Activated naive CD8-positive, alpha-beta T cell (primary cell): ENCODE data around the gene DPYD.

Experiments
- H3K27ac Mint-ChIP-seq: one replicate; pipeline ENCODE4 v1.8.0; 2021; ENCODE audit warnings: mixed read lengths
- H3K27me3 Mint-ChIP-seq: one replicate; pipeline ENCODE4 v1.8.0; 2021; ENCODE audit warnings: mixed read lengths
- H3K36me3 Mint-ChIP-seq: one replicate; pipeline ENCODE4 v1.8.0; 2021; ENCODE audit warnings: mixed read lengths
- H3K4me1 Mint-ChIP-seq: one replicate; pipeline ENCODE4 v1.8.0; 2021; ENCODE audit warnings: low read depth, mixed read lengths
- H3K4me3 Mint-ChIP-seq: one replicate; pipeline ENCODE4 v1.8.0; 2021; ENCODE audit warnings: mild to moderate bottlenecking, mixed read lengths
- H3K9me3 Mint-ChIP-seq: one replicate; pipeline ENCODE4 v1.8.0; 2021; ENCODE audit warnings: low read depth, mixed read lengths

The DPYD gene

DNA sequence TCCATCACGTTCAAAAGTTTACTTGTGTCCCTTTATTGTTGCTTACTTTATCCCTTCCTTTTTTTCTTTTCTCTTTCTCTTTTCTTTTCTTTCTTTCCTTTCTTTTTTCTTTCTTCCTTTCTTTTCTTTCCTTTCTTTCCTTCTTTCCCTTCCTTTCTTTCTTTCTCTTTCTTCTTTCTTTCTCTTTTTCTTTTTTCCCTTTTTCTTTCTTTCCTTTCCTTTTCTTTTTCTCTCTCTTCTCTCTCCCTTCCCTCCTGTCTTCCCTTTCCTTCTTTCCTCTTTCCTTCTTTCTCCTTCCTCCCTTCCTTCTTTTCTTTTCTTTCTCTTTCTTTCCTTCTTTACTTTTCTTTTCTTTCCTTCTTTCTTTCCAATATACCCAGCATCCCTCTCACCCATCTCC is 391.2 kb downstream of the DPYD start:
- Mint-ChIP-seq H3K27ac (no peak overlapping the region), H3K27me3 (no peaks in the 10 kb centered on the region), H3K4me1 (no peaks in the 10 kb centered on the region), H3K4me3 (no peak overlapping the region), H3K36me3 (peaks cover 33% of the 10 kb centered on the region), H3K9me3 (peaks cover 5% of the 10 kb centered on the region)

DNA sequence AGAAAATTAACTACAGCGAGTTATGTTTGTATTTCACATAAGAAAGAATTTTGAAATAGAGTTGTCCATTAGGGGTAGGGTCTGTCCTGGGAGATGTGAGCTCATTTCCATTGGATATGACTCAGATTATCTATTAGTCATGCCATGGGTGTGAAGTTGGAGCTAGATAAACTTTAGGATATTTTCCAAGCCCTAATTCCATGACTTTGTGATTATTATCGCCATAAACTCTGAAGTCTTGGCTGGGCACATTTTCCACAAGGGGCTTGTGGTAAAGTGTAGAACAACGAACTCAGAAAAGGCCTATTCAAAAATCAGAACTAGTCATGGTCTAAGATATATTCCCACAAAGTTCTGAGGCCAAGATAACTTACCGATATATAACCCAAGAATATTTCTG is 396.6 kb downstream of the DPYD start:
- H3K27ac Mint-ChIP-seq: no peak overlapping the region
- H3K9me3 Mint-ChIP-seq: peaks cover 12% of the 10 kb centered on the region
- H3K4me1 Mint-ChIP-seq: no peaks in the 10 kb centered on the region
- H3K36me3 Mint-ChIP-seq: peaks cover 54% of the 10 kb centered on the region
- H3K27me3 Mint-ChIP-seq: no peaks in the 10 kb centered on the region
- no peak overlapping the region for H3K4me3 Mint-ChIP-seq

DNA sequence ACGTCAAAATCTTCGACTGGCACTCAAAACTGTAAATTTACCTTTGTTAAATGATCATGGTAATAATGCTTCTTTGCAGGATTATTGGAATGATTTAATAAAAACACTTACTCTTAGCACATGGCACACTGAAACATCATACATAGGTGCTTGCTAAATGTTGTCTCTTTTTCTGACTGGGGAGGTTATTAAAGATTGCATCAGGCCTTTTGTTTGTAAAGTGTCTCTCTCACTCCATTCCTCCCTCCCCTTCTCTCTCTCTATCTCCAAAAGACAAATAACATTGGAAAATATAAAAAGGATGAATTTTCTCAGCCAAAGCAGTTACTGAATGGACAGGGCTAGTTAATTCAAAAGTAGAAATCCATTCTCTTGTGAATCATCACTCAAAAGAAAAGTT is 404.2 kb downstream of the DPYD start:
- Mint-ChIP-seq H3K4me3 (no peak overlapping the region), H3K9me3 (peaks cover 3% of the 10 kb centered on the region), H3K27me3 (no peaks in the 10 kb centered on the region), H3K27ac (no peak overlapping the region), H3K36me3 (peaks cover 37% of the 10 kb centered on the region), H3K4me1 (no peaks in the 10 kb centered on the region)

DNA sequence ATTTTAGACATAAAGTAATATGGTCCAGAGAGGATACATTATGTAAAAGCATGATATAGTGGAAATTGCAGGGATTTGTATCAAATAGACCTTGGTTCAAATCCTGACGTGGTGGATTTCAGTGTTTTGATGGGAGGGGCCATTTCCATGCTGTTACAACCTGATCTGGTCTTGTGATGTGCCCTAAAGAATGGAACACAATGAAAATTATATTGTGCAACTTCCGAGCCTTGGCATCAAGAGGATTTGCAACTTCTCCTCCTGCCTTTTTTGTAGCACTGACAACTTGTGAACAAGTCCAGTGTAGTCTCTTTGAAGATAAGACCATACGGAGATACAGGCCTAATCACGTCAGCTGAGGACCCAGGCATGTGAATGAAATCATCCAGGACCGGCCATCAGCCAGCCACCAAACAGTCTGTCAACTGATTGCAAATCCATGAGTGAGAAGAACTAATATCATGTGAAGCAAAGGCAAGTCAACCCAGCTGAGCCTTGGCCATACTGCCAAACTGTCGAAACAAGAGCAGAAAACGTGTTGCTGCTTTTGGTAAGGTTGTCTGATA is 412.1 kb downstream of the DPYD start:
- no peak overlapping the region for H3K27ac Mint-ChIP-seq
- H3K4me3 Mint-ChIP-seq: no peak overlapping the region
- peaks cover 28% of the 10 kb centered on the region for H3K36me3 Mint-ChIP-seq

DNA sequence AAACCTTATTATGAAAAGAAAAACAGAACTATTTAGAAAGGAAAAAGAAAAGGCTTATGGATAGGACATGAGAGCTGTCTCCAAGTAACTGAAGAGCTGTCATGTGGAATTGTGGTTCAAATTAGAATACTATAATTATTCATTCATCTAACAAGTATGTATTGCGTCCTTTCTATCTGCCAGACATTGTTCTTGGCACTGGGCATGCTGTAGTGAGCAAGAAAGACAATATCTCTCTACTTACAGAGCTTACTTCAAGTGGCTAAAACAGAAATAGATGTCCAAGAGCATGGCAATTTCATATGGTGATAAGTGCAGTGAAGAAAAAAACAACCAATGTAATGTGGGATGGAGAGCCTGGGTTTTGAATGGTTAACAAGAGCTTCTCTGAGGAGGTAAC is 413.0 kb downstream of the DPYD start:
- Mint-ChIP-seq H3K9me3 (no peaks in the 10 kb centered on the region), H3K4me1 (no peaks in the 10 kb centered on the region), H3K4me3 (no peak overlapping the region), H3K36me3 (peaks cover 28% of the 10 kb centered on the region), H3K27ac (no peak overlapping the region), H3K27me3 (no peaks in the 10 kb centered on the region)

More for the DNA sequence above, 412.1 kb downstream of the DPYD start:
- no peaks in the 10 kb centered on the region for H3K4me1 Mint-ChIP-seq
- H3K27me3 Mint-ChIP-seq: no peaks in the 10 kb centered on the region
- H3K9me3 Mint-ChIP-seq: no peaks in the 10 kb centered on the region

DNA sequence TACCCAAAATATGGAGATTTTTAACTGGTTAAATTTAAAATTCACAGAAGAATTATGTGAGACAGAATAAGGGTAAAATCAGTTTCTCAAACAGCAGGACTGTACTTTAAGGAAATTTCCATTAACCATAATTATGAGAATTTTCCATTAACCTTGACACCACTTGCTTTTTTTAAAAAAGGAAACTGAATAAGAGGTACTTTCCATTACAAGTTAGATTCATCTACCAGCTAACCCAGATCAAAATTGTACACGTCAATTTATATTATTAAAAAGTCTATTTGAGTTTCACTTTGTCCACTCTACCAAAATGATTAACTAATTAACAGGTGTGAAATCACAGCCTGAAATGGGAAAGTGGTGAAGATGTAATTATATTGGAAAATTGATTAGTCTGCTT is 414.5 kb downstream of the DPYD start:
- Mint-ChIP-seq H3K4me1 (no peaks in the 10 kb centered on the region), H3K36me3 (peaks cover 25% of the 10 kb centered on the region), H3K27me3 (no peaks in the 10 kb centered on the region), H3K4me3 (no peak overlapping the region), H3K9me3 (no peaks in the 10 kb centered on the region), H3K27ac (no peak overlapping the region)

DNA sequence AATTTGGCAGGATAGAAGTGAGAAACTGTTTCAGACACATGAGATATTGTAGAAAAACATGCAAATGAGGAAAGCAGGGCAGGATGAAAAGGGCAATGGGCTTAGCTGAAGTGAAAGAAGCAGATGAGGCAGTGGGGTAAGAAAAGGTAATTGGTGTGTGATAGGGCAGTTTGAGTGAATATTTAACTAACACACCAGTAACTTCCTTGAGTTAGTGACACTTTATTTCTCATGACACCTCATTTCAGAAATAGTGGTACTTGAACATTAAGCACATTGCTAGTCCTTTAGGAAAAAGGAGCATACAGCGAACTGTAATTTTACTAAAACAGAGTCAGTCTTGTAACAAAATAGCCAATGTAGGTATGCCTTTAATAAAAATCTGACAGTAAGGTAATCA is 415.0 kb downstream of the DPYD start:
- H3K36me3 Mint-ChIP-seq: peaks cover 28% of the 10 kb centered on the region
- H3K9me3 Mint-ChIP-seq: no peaks in the 10 kb centered on the region
- no peak overlapping the region for H3K4me3 Mint-ChIP-seq
- H3K4me1 Mint-ChIP-seq: no peaks in the 10 kb centered on the region
- H3K27me3 Mint-ChIP-seq: no peaks in the 10 kb centered on the region
- no peak overlapping the region for H3K27ac Mint-ChIP-seq

DNA sequence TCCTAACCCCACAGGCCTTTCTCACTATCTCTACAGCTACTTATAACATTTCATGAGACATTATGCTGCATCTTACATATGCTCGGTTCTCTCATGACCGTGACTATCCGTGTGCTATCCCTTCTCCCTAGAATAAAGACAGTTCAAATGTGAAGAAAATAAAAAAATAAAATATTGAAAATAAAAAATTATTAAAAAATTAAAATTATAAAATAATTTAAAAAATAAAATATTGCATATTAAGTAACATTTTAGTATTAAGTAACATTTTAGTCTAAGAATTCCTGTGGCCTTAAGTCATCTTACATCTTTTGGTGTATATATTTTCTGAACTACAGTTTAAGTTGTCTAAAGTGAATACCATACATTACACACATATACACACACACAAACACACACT is 415.5 kb downstream of the DPYD start:
- H3K4me1 Mint-ChIP-seq: no peaks in the 10 kb centered on the region
- no peaks in the 10 kb centered on the region for H3K9me3 Mint-ChIP-seq
- peaks cover 27% of the 10 kb centered on the region for H3K36me3 Mint-ChIP-seq
- no peak overlapping the region for H3K27ac Mint-ChIP-seq
- no peak overlapping the region for H3K4me3 Mint-ChIP-seq
- no peaks in the 10 kb centered on the region for H3K27me3 Mint-ChIP-seq

DNA sequence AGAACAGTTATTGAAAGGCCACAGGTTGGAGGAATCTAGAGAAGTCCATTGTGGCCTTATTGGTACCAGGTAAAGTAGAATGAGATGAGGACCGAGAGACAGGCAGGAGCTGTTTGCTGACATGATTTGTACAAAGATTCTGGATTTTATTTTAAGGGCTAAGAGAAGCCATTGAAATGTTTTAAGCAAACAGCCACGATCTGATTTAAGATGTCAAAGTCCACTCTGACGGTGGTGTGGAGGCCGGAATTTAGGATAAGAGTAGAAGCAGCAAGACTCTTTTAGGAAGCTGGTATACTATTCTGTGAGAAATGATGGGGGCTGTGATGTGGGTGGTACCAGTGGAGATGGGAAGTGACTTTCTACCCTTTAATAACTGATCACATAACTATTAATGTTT is 418.5 kb downstream of the DPYD start:
- no peak overlapping the region for H3K4me3 Mint-ChIP-seq
- H3K36me3 Mint-ChIP-seq: peaks cover 18% of the 10 kb centered on the region
- H3K27ac Mint-ChIP-seq: no peak overlapping the region
- no peaks in the 10 kb centered on the region for H3K4me1 Mint-ChIP-seq
- no peaks in the 10 kb centered on the region for H3K9me3 Mint-ChIP-seq
- H3K27me3 Mint-ChIP-seq: no peaks in the 10 kb centered on the region

DNA sequence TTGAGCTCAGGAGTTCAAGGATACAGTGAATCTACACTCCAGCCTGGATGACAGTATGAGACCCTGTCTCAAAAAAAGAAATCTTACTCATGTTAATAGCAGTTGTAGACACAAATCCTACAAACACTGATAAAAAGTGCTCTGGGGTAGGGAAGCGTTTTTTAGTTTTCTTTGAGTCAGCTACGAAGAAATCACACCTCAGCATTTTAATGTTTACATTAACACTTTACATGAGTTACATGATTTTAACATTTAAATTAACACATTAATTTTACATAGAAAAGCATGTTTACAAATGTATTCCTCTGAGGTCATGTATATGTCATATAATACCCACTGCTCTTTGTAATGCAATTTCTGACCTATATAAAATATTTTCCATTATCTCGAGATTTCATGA is 419.2 kb downstream of the DPYD start:
- Mint-ChIP-seq H3K36me3 (peaks cover 21% of the 10 kb centered on the region), H3K9me3 (no peaks in the 10 kb centered on the region), H3K4me1 (no peaks in the 10 kb centered on the region), H3K4me3 (no peak overlapping the region), H3K27me3 (no peaks in the 10 kb centered on the region), H3K27ac (no peak overlapping the region)

DNA sequence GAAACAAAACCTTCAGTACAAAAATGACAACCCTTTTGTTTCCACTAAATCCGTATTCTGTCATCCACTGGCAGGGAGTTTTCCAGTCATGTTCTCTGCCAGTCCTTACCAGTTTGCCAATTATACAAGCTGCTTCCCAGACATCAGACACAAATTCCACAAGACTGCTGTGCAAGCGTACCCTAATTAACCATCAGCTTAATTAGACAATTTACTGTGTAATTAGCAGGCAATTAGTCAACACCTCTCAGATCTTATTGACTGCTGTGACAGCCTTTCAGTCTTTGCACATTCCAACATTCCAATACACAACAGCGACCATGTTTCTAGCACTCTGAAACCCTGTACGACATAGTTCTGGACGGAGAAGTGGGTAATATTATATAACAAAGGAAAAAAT is 420.1 kb downstream of the DPYD start:
- no peak overlapping the region for H3K4me3 Mint-ChIP-seq
- H3K27me3 Mint-ChIP-seq: no peaks in the 10 kb centered on the region
- peaks cover 21% of the 10 kb centered on the region for H3K36me3 Mint-ChIP-seq
- no peaks in the 10 kb centered on the region for H3K9me3 Mint-ChIP-seq
- no peak overlapping the region for H3K27ac Mint-ChIP-seq
- no peaks in the 10 kb centered on the region for H3K4me1 Mint-ChIP-seq

DNA sequence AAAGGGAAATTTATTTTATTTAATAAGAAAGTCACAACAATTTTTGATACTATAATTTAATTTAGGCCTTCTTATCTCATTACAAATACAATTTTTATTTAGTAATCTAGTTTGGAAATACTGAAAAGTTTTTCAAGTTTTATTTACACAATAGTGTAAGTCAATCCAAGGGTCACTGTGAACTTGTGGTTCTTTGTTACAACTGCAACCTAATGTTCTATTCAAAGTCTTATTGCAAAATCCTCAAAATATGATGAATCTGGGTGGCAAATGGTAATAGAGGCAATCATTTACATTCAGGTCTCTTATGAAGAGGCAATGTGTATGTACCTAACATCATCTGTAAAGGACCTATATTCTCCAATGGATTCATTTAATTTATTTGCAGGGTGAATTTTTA is 421.2 kb downstream of the DPYD start:
- no peak overlapping the region for H3K4me3 Mint-ChIP-seq
- peaks cover 21% of the 10 kb centered on the region for H3K36me3 Mint-ChIP-seq
- H3K27ac Mint-ChIP-seq: no peak overlapping the region
- H3K4me1 Mint-ChIP-seq: no peaks in the 10 kb centered on the region
- H3K9me3 Mint-ChIP-seq: no peaks in the 10 kb centered on the region
- H3K27me3 Mint-ChIP-seq: no peaks in the 10 kb centered on the region

DNA sequence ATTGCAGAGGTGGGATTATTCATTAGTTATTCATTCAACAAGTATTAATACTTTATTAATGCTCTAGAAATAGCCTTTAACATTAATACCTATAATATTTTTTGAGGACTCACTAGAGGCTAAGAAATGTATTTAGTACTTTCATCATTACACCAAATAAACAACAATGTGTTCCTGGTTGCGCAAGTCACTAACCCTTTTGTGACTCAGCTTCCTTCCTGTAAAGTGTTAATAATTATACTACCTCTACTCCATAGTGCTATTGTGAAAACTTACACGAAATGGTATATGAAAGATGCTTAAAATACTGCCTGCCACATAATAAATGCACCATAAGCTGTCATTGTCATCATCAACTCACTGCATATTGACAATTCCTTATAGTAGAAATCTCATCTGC is 431.0 kb downstream of the DPYD start:
- no peak overlapping the region for H3K27ac Mint-ChIP-seq
- peaks cover 7% of the 10 kb centered on the region for H3K36me3 Mint-ChIP-seq
- H3K27me3 Mint-ChIP-seq: no peaks in the 10 kb centered on the region
- no peaks in the 10 kb centered on the region for H3K4me1 Mint-ChIP-seq
- no peak overlapping the region for H3K4me3 Mint-ChIP-seq
- no peaks in the 10 kb centered on the region for H3K9me3 Mint-ChIP-seq

DNA sequence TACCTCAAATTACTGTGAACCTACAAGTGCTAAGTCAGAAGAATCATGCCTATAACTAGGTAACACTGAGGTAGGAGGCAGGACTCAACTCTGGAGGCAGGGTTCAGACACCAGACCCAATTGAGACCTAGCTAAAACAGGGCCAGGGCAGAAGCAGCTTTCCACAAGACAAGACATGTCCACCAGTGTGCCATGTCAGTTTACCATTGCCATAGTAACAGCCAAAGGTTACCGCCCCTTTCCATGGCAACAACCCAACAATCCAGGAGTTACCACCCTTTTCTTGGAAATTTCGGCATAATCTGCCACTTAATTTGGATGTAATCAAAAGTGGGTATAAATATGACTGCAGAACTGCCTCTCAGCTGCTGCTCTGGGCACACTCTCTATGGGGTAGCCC is 432.3 kb downstream of the DPYD start:
- Mint-ChIP-seq H3K36me3 (peaks cover 13% of the 10 kb centered on the region), H3K4me3 (no peak overlapping the region), H3K27me3 (no peaks in the 10 kb centered on the region), H3K9me3 (no peaks in the 10 kb centered on the region), H3K27ac (no peak overlapping the region), H3K4me1 (no peaks in the 10 kb centered on the region)

DNA sequence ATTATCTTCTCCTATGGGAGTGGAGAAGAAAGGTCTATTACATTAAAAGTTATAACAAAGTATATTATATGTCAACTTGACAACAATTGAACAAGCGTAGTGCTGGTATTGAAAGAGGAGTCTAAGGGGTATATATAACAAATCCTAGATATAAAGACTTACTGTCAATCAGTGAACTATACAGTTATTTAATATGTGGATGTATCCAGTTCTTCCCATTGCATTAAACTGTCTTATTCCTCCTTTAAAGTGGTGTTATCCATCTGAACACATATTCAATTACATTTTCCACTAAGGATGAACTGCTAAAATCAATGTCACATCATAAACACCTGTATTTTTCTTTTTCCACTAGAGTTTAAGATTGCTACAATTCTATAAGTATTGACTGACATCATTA is 438.8 kb downstream of the DPYD start:
- H3K36me3 Mint-ChIP-seq: peaks cover 33% of the 10 kb centered on the region
- no peaks in the 10 kb centered on the region for H3K9me3 Mint-ChIP-seq
- no peak overlapping the region for H3K4me3 Mint-ChIP-seq
- H3K27ac Mint-ChIP-seq: no peak overlapping the region
- H3K27me3 Mint-ChIP-seq: no peaks in the 10 kb centered on the region
- no peaks in the 10 kb centered on the region for H3K4me1 Mint-ChIP-seq

DNA sequence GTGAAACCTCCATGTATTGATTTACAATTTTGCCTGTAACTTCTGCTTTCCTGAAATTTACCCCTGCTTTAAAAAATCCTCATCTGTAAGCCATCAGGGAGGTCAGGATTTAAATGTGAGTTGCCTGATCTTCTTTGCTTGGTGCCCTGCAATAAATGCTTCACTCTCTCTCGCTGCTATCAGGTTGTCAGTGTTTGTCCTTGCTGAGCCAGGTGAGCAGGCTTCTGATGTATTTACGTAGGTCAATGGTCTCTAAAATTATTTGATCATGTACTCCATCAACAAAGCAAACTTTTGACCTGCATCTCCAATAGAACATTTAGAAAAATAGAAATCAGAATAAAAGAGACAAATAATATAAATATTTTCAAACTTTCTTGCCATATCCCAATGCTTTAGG is 453.4 kb downstream of the DPYD start:
- H3K36me3 Mint-ChIP-seq: peaks cover 36% of the 10 kb centered on the region
- H3K4me1 Mint-ChIP-seq: no peaks in the 10 kb centered on the region
- no peak overlapping the region for H3K27ac Mint-ChIP-seq
- H3K4me3 Mint-ChIP-seq: no peak overlapping the region
- no peaks in the 10 kb centered on the region for H3K27me3 Mint-ChIP-seq
- H3K9me3 Mint-ChIP-seq: peaks cover 12% of the 10 kb centered on the region
